Pancreas (tissue), 10 donors: ENCODE results near the gene ALKBH5. TPM values are rescaled to one million over a fixed set of nuclear protein-coding genes. Genes with fewer than 3 reads are reported as not detected.
"Not testable (repeated sequence)": the region's sequence is repeated elsewhere in the genome, so short reads cannot be mapped to it uniquely, and the experiment has no call there.

ENCODE experiments used
- ATAC-seq, 4 donors: fragments of 200-7000 bp; cut with Tn5 transposase; one replicate each; pipeline versions ENCODE4 v1.8.0 to v1.9.1; 2020; ENCODE audit warnings: mild to moderate bottlenecking in 4 of 4, moderate library complexity in 4 of 4
- DNase-seq, 6 donors: peaks; one replicate each; pipeline ENCODE4 v3.0.0-alpha.2; 2020
- FAIRE-seq: peaks from 2 replicates; lab custom pipeline; 2012; peaks lifted over from hg19 to GRCh38; lab: Jason Lieb, UNC
- H3K27ac ChIP-seq, 4 donors: fragments of 200-600 bp; sonication (generic); 1 replicate in 3 of 4; 2 replicates in 1 of 4; pipeline versions ENCODE4 v1.5.0 to v1.8.0; 2020
- H3K27me3 ChIP-seq, 4 donors: fragments of 200-600 bp; one replicate each; pipeline ENCODE4 v1.8.0; 2021
- H3K36me3 ChIP-seq, 3 donors: fragments of 200-600 bp; sonication (generic) in 1 of 3; one replicate each; pipeline versions ENCODE4 v1.5.0 to v1.8.0; 2020 to 2021
- H3K4me1 ChIP-seq, 3 donors: fragments of 200-600 bp; one replicate each; pipeline ENCODE4 v1.8.0; 2021
- H3K4me3 ChIP-seq, 4 donors: fragments of 200-600 bp; sonication (generic) in 2 of 4; one replicate each; pipeline versions ENCODE4 v1.5.0 to v1.8.0; 2020 to 2021
- H3K9me3 ChIP-seq, 4 donors: fragments of 200-600 bp; one replicate each; pipeline ENCODE4 v1.8.0; 2021
- CTCF ChIP-seq, 4 donors: fragments of 200-600 bp; sonication (generic) in 3 of 4; IDR thresholded peaks; one replicate each; pipeline versions ENCODE4 v1.5.0 to v1.8.0; 2021; ENCODE audit warnings: antibody characterized with exemption in 4 of 4
- WGBS, 2 donors: extraction: QIAGEN DNeasy Blood & Tissue Kit; methylation state at CpG; one replicate each; pipeline ENCODE4 v1.1.7; 2013; 5-methylcytosine and 5-hydroxymethylcytosine counted together
- intact Hi-C, 3 donors: fragments of 100-400 bp; cut with DNase I; formaldehyde crosslinking; loops; one replicate each; pipeline versions ENCODE4 v1.11.1 to v1.14.2; 2022
- polyA plus RNA-seq, 2 donors: library from polyadenylated mRNA; stranded (reverse); fragments of 200-250 nt; gene quantifications; one replicate each; pipeline ENCODE4 v1.2.3, GENCODE V29; 2013
- total RNA-seq, 6 donors: library from RNA; stranded (reverse); fragmentation: NEBNext Ultra II Directional in 4 of 6; extraction: Animal tissue kit (Norgen Biotek cat#: 25700) in 4 of 6; gene quantifications; one replicate each; pipeline versions ENCODE4 v1.2.1 to v1.2.4, GENCODE V29; 2021 to 2023
- donor health status: healthy with polysubstance abuse.
- donor health status: DM: no; HTN: no; CAD: no; lungs with moderate emphysema.
- donor health status: DM: no; HTN: no; CAD: no.
- donor health status: control.
- donor health status: control.
- donor health status: Bipolar disorder and iron deficiency.
- donor health status: DM: yes; HTN: yes; CAD: no.
- donor health status: DM: no; HTN: no; CAD: no.
- donor health status: DM: no; HTN: no; CAD: no.
- donor health status: DM: yes; HTN: yes; CAD: no.

ALKBH5 gene
- total and polyA plus RNA-seq, 8 donors: 14.2 to 49.6 (median 40.2) TPM

GRCh38 chr17:18203308-18203707 is 19.7 kb downstream of the ALKBH5 start:
- no peak overlapping the region for H3K27ac ChIP-seq
- H3K36me3 ChIP-seq: peaks cover 0 to 8% (median 0%) of the 10 kb centered on the region in 3 donors
- intact Hi-C loops: no loop called here
- 59 to 70% methylated on average over 7 of the region's 7 CpGs for WGBS, 2 donors
- no peaks in the 10 kb centered on the region for H3K27me3 ChIP-seq
- FAIRE-seq (no peak), DNase-seq (no peak), ATAC-seq (peak in 2 of 4 donors; percentile 17 to 20)
- TF ChIP-seq CTCF (IDR thresholded peaks at IDR 0.05): no peak
- no peak overlapping the region for H3K4me3 ChIP-seq
- no peaks in the 10 kb centered on the region for H3K9me3 ChIP-seq
- peaks cover 0 to 8% (median 5%) of the 10 kb centered on the region in 3 donors for H3K4me1 ChIP-seq

- 60 to 66% methylated on average over 2 of the region's 2 CpGs for WGBS, 2 donors
- Histone ChIP-seq H3K4me3 (no peak overlapping the region), H3K36me3 (peaks cover 0 to 23% (median 9%) of the 10 kb centered on the region in 3 donors), H3K9me3 (no peaks in the 10 kb centered on the region), H3K27ac (no peak overlapping the region), H3K27me3 (no peaks in the 10 kb centered on the region), H3K4me1 (peaks cover 0 to 8% (median 5%) of the 10 kb centered on the region in 3 donors)
- ATAC-seq (no peak), FAIRE-seq (no peak), DNase-seq (no peak)
- intact Hi-C loops: no loop called here
- no peak for TF ChIP-seq CTCF (IDR thresholded peaks at IDR 0.05)
Measured at GRCh38 chr17:18205861-18206260, 22.2 kb downstream of the ALKBH5 start.

GRCh38 chr17:18206962-18207361 is 23.3 kb downstream of the ALKBH5 start:
- Histone ChIP-seq H3K36me3 (peaks cover 0 to 23% (median 9%) of the 10 kb centered on the region in 3 donors), H3K27ac (no peak overlapping the region), H3K27me3 (no peaks in the 10 kb centered on the region), H3K4me3 (no peak overlapping the region), H3K9me3 (no peaks in the 10 kb centered on the region), H3K4me1 (peaks cover 0 to 8% (median 5%) of the 10 kb centered on the region in 3 donors)
- intact Hi-C loops: no loop called here
- ATAC-seq (peak; percentile 43 to 73 (median 64)), FAIRE-seq (no peak), DNase-seq (no peak)
- TF ChIP-seq CTCF (IDR thresholded peaks at IDR 0.05): no peak

- FAIRE-seq (no peak), DNase-seq (no peak), ATAC-seq (no peak)
- intact Hi-C loops: no loop called here
- H3K36me3 ChIP-seq: peaks cover 0 to 23% (median 9%) of the 10 kb centered on the region in 3 donors
- H3K27me3 ChIP-seq: no peaks in the 10 kb centered on the region
- 91 to 94% methylated on average over 19 of the region's 19 CpGs for WGBS, 2 donors
- no peak overlapping the region for H3K27ac ChIP-seq
- no peak for TF ChIP-seq CTCF (IDR thresholded peaks at IDR 0.05)
- no peaks in the 10 kb centered on the region for H3K9me3 ChIP-seq
- no peak overlapping the region for H3K4me3 ChIP-seq
- peaks cover 0 to 8% (median 5%) of the 10 kb centered on the region in 3 donors for H3K4me1 ChIP-seq
Measured at GRCh38 chr17:18208092-18208491, 24.5 kb downstream of the ALKBH5 start.

GRCh38 chr17:18213666-18214270 is 30.1 kb downstream of the ALKBH5 start:
- Histone ChIP-seq H3K27me3 (no peaks in the 10 kb centered on the region), H3K9me3 (no peaks in the 10 kb centered on the region), H3K4me1 (no peaks in the 10 kb centered on the region), H3K36me3 (peaks cover 0 to 10% (median 8%) of the 10 kb centered on the region in 3 donors), H3K27ac (no peak overlapping the region), H3K4me3 (no peak overlapping the region)
- DNase-seq: no peak
- TF ChIP-seq CTCF (IDR thresholded peaks at IDR 0.05): no peak
- no peak for FAIRE-seq
- WGBS, 2 donors: 63 to 74% methylated on average over 7 of the region's 7 CpGs
- no peak for ATAC-seq
- intact Hi-C loops: no loop called here

- WGBS, 2 donors: 72 to 80% methylated on average over 11 of the region's 11 CpGs
- intact Hi-C loops, H3K9me3 ChIP-seq, DNase-seq, FAIRE-seq, H3K4me1 ChIP-seq, H3K27me3 ChIP-seq, H3K27ac ChIP-seq, ATAC-seq, H3K36me3 ChIP-seq, H3K4me3 ChIP-seq: not testable (repeated sequence)
Measured at GRCh38 chr17:18216906-18217305, 33.3 kb downstream of the ALKBH5 start.
